Measurements from ENCODE around the gene PPM1J. TPM values are rescaled to one million over a fixed set of nuclear protein-coding genes. Genes with fewer than 3 reads are reported as not detected.
A peak's percentile ranks its signal among the peaks of the same experiment; 100 is the strongest.

The PPM1J gene
- total and polyA plus RNA-seq, 2 of the 13 experiments (the other 11 are each of a cell fraction or from before 2014, with no cell fraction given) = 0.07 to 0.22 TPM

GRCh38 chr1:112700290-112701226, 14.6 kb downstream of the PPM1J start (continued):
- TF ChIP-seq CREB3 (CRISPR knock-in tag; IDR thresholded peaks at IDR 0.05) (no peak), CREB1 (IDR thresholded peaks at IDR 0.05) (0 out of 2 replicates have a peak, but pooled peaks have one; percentile 6), CREB1 (CRISPR knock-in tag; IDR thresholded peaks at IDR 0.05) (no peak), ZNF580 (CRISPR knock-in tag; IDR thresholded peaks at IDR 0.05; ENCODE audit: borderline replicate concordance, low read depth) (peak; percentile 55; the same call in 1 of the 2 replicates), MXD3 (CRISPR knock-in tag; IDR thresholded peaks at IDR 0.05) (no peak), IRF9 (CRISPR knock-in tag; IDR thresholded peaks at IDR 0.05; ENCODE audit: borderline replicate concordance) (no peak), GPBP1L1 (CRISPR knock-in tag; IDR thresholded peaks at IDR 0.05) (no peak), ZNF414 (CRISPR knock-in tag; IDR thresholded peaks at IDR 0.05) (peak; percentile 46; the same call in 1 of the 2 replicates), FOXO4 (CRISPR knock-in tag; conservative IDR thresholded peaks at IDR 0.05) (0 out of 2 replicates have a peak, but pooled peaks have one; percentile 24), ZNF766 (CRISPR knock-in tag; IDR thresholded peaks at IDR 0.05; ENCODE audit: borderline replicate concordance) (no peak), DBP (CRISPR knock-in tag; IDR thresholded peaks at IDR 0.05; ENCODE audit: not compliant biosample characterization) (no peak), ATF5 (CRISPR knock-in tag; IDR thresholded peaks at IDR 0.05; ENCODE audit: low read depth) (no peak), ZMYM3 (CRISPR knock-in tag; IDR thresholded peaks at IDR 0.05) (no peak), ZNF431 (CRISPR knock-in tag; IDR thresholded peaks at IDR 0.05; ENCODE audit: borderline replicate concordance, low read depth) (no peak; the same call in 1 of the 2 replicates), ZNF510 (CRISPR knock-in tag; IDR thresholded peaks at IDR 0.05; ENCODE audit: low read depth) (no peak), TEAD2 (CRISPR knock-in tag; IDR thresholded peaks at IDR 0.05) (no peak), MYPOP (CRISPR knock-in tag; IDR thresholded peaks at IDR 0.05) (no peak), RXRA (CRISPR knock-in tag; IDR thresholded peaks at IDR 0.05) (peak; percentile 53; the same call in 1 of the 2 replicates)

Measured in HepG2 (cell line).